Bone marrow (tissue), 2 donors: ENCODE data around the gene OR52H1.
"Not testable (repeated sequence)": the region's sequence is repeated elsewhere in the genome, so short reads cannot be mapped to it uniquely, and the experiment has no call there.

ENCODE experiments used
- DNase-seq, 2 donors: peaks; one replicate each; lab custom pipeline; 2025; lab: John Stamatoyannopoulos, UW

The OR52H1 gene

DNA sequence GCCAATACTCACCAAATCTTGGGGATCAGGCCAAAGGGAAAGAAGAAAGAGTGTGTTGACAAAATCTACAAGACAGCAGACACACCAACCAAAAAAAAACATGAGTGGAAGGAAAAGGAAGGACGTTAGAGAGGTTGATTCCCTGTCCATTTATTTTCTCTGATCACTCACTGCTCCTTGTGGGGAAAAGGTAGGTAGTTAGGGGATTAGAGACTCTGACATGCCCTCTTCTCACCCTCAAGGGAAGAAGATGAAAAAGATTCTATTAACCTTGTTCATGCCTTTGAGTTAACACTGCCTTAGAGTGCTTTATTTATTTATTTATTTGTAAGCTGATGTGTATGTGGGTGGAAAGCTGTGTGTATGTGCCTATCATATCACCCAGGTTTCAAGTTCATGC, at the start of gene OR52H1:
Gene OR52H1 (minus strand): TSS at position 101 of the 400 bp plus-strand sequence. CDS start 3,035 bp downstream, outside the sequence.
- DNase-seq = no peak

DNA sequence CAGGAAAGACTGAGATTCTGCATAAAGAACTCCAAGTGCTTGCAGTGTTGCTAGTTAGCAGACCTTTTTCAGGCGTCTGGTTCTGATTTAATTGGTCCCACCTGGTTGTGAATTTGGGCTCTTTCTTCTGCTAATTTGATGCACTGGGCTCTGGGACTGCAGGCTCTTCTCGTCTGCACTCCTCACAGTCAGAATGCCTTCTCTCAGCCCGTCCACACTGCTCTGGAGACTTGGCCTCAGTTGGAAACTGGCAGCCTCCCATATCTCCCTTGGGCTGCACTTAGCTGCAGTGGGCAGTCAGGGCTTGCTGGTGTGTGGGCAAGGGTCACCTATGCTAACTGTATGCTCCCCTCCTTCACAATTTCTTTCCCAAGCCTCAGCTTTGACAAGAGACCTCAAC, 49.6 kb upstream of the OR52H1 start:
- DNase-seq = no peak

DNA sequence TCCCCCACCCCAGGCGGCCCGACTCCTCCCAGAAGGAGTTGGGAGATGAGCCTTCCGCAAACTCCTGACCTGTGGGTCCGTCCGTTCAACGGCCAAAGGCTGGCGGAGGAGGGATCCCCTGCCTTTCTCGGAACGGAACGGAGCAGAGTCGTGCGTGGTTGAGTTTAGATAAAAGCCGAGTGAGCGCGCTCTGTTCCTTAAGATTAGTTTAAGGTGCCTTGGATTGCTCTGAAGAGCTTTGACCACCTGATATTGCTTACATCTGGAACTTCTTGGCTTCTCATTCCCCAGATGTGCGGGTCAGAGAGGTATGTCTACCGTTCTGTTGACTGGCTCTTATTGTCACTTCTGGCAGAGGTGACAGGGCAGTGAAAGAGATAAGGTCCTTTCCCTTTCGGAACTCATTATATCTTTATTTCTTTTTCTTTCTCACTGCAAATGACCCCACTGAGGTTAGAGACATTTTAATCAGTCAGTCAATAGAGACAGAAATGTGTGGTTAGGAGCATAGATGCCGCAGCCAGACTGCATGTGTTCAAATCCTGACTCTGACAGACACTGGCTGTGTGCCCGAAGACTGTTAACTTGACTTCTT, 48.4 kb upstream of the OR52H1 start, which contains the start of gene TRIM6:
Gene TRIM6 (plus strand): TSS at position 31 of the 595 bp plus-strand sequence. CDS start 261 bp downstream, at position 292.
- DNase-seq = no peak

DNA sequence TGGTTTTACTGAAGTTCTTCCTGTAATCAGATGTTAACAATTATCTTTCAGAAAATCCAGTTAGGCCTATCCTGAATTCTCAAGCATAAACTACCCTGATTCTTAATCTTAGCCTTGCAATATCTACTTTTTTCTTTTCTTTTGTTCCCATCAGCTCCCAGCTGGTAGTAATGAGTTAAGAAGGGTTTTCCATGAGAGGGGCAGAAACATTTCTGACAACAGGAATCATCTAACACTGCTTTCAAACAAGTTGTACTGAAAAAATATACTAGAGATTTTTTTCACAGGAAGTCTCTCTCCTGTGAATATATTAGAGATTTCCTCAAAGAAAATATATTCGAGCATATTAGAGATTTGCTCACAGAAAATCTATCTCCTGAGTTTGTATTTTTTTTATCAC, 44.8 kb upstream of the OR52H1 start:
- no peak for DNase-seq

DNA sequence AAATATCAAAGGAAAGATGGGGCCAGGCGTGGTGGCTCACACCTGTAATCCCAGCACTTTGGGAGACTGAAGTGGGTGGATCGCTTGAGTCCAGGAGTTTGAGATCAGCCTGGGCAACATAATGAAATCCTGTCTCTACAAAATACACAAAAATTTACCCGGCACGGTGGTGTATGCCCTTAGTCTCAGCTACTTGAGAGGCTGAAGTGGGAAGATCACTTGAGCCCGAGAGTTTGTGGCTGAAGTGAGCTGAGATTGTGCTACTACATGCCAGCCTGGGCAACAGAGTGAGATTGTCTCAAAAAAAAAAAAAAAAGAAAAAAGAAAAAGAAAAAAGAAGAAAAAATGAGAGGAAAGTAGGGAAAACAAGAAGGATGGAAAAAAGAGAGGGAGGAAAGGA, 44.3 kb upstream of the OR52H1 start:
- no peak for DNase-seq

DNA sequence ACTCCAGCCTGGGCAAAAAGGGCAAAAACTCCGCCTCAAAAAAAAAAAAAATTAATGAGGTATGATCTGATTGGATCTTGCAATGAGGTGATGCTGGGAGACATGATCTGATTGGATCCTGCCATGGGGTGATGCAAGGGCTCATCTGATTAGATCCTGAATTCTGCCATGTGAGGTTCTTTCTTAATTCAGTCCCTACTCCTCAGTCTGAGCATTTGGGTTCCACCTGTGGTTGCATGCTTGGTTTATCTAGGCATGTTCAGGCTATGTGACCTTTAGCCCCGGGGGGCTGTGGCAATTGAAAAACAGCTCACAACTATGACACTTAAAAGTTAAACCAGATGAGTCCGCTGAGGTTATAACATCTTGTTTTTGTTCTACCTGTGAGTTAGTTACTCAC, 43.3 kb upstream of the OR52H1 start:
- DNase-seq = no peak

DNA sequence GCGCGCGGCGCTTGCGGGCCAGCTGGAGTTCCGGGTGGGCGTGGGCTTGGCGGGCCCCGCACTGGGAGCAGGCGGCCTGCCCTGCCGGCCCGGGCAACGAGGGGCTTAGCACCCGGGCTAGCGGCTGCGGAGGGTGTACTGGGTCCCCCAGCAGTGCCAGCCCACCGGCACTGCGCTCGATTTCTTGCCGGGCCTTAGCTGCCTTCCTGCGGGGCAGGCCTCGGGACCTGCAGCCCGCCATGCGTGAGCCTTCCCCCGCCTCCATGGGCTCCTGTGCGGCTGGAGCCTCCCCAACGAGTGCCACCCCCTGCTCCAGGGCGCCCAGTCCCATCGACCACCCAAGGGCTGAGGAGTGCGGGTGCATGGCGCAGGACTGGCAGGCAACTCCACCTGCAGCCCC, 41.6 kb upstream of the OR52H1 start:
- DNase-seq = not testable (repeated sequence)

DNA sequence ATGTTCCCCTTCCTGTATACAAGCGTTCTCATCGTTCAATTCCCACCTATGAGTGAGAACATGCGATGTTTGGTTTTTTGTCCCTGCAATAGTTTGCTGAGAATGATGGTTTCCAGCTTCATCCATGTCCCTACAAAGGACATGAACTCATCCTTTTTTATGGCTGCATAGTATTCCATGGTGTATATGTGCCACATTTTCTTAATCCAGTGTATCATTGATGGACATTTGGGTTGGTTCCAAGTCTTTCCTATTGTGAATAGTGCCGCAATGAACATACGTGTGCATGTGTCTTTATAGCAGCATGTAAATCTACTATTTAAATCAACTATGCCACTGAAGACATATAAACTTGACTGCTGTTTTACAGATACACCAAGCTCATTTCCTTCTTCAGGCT, 36.1 kb upstream of the OR52H1 start:
- DNase-seq = not testable (repeated sequence)

DNA sequence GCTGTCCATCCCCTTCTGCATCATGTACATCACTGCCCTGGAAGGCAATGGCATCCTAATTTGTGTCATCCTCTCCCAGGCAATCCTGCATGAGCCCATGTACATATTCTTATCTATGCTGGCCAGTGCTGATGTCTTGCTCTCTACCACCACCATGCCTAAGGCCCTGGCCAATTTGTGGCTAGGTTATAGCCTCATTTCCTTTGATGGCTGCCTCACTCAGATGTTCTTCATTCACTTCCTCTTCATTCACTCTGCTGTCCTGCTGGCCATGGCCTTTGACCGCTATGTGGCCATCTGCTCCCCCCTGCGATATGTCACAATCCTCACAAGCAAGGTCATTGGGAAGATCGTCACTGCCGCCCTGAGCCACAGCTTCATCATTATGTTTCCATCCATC, 32.7 kb upstream of the OR52H1 start:
- no peak for DNase-seq

DNA sequence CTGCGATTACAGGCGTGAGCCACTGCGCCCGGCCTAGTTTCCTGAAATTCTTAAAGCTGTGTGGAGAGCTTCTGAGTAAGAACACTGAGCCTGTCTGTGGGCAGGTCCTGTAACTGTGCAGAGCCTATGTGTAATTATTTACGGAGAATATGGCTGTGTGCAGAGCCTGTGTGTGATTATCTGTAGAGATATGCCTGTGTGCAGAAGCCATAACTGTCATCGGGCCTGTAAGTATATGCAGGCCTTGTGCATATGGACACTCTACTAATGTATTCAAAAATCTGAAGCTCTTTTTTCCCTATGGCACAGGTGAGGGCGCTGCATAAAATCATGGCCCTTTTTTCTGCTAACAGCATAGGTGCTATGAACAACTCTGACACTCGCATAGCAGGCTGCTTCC, 32.2 kb upstream of the OR52H1 start, which contains the start of gene OR52B6:
Gene OR52B6 (plus strand): TSS at position 301 of the 400 bp plus-strand sequence. CDS start 0 bp downstream, at position 301.
- no peak for DNase-seq

DNA sequence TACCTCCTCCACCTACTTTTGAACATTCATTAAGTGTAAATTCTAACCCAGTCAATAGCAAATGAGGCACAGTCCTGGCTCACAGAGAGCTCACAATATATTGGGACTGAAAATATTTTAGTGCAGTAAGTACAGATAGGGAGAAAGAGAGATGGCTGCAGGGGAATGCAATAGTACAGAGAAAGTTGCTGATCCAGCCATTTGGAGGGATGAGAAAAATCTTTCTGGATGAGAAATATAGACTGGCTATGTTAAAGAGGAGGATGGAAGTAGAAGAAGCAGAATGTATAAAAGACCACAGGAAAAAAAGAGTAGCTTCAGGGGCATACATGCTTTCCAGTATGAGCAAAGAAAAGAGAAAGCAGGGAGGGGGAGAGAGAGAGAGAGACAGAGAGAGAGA, 28.8 kb upstream of the OR52H1 start:
- no peak for DNase-seq

DNA sequence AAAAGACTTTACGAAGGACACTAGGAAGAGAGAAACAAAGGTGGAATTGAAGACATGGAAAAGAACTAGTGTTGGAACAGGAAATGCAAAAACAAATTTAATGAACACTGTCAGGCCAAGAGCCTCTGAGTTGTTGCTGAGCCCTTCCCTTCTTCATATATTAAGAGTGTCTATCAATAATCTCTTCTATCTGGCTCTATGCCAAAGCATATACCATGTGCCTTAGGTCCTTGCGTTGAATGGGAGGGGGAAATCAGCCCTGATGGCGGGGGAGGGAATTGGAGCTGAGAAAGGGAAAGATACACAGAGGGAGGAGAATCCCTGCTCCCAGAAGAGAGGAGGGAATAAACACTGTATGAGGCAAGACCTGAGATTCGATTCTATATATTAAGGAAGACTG, 26.8 kb upstream of the OR52H1 start:
- no peak for DNase-seq

DNA sequence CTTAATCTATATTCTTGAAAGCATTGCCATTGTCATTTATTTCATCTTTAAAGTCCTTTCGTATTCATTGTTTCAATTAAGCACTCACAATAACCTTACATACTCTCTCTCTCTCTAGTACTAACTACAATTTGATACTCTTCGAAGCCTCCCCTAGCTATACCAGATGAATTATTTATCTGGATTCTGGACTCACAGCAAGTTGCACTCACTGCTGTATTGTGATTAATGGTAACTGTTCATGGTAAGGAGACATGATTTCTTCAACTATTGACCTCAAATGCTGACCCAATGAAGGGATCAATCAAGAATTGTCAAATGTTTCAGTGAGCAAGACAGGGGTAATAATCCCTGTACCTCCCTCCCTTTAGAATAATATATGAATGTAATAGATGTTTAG, 26.3 kb upstream of the OR52H1 start:
- no peak for DNase-seq

DNA sequence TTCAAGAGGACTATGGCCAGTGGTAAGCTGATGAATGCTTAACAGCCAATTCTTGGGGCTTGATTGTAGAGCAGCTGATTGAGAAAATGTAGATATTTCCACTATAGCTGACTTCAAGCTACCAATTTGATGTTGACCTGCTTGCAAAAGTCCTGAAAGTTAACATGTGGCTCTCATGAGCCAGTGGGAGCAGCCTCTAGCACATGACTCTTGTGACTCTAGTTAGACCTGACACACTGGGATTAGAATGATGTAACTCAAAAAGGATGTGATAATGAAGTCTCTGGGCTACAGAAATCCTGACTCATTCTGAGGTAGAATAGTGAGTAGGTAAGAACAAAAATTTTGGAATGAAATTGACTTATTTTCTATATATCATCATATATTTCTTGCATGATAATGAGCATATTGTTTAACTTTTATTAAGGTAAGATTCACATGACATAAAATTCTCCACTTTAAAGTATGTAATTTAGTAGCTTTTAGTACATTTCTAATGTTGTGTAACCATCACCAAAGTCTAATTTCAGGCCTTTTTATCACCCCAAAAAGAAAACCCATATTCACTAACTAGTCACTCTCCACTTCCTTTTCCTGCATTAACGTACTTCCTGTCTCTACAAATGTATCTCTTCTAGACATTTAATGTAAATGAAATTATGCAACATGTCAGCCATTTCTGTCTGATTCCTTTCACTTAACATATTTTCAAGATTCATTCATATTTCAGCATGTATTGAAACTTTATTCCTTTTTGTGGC, 16.1 kb upstream of the OR52H1 start:
- DNase-seq = no peak

DNA sequence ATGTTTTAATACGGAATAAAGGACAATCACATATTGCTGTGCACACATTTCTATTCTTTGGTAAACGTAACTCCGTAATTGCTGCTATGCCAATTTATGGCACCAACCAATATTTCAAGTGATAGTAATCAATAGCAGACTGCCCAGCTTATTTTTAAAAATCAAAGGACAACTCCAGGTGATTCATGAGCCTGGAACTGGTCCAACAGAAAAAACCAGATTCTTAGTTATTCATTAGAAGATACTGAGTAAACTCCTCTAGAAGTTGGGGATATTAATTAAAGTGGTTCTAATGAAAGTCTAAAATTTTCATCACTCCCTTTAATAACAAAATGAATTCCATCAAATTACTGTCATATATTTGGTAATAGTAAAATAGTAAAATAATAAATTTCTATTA, 9.4 kb upstream of the OR52H1 start:
- DNase-seq = no peak

DNA sequence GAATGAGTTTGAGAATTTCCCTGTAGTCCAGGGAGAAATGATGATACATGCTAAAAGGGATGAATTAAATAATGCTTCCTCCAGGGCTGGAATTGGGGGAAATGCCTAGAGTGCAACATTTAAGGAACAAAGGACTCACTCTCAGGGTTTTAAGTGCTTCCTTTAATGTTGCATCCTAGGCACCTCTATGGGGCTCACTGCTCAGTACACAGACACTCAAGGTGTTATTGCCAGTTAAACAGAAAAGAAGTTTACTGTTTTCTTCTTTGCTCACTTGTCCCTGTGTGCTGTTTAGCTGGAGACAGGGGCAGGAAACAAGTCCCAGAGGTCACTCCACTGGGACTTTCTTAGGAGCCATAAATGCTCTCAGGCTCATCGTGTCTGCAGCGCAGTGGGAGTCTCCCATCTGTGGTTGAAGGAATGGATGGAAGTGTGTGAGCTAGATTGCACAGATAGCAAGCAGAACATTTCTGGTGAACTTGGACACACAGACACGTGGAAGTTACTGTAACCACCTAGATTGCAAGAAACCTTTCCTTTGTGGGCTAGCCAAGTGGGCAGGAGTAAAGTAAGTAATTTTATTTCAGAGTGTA, 8.4 kb upstream of the OR52H1 start:
- DNase-seq = no peak

DNA sequence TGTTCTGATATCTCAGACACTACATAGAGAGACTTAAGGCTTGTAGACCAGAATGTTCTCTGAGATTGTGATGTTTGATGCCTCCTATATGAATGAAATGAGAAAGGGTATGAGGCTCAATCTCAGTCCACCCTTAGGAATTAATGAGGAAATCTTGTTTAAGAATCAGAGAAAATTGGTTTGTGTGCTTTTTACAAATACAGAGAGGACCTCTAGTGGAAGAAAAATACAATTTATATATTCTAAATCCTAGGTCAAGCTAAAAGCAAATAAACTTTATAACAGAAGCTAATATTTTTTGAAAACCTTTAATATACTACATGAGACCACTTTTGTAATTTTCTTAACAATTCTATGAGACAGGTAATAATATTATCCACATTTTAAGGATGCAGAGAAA, 5.0 kb upstream of the OR52H1 start:
- DNase-seq = no peak

DNA sequence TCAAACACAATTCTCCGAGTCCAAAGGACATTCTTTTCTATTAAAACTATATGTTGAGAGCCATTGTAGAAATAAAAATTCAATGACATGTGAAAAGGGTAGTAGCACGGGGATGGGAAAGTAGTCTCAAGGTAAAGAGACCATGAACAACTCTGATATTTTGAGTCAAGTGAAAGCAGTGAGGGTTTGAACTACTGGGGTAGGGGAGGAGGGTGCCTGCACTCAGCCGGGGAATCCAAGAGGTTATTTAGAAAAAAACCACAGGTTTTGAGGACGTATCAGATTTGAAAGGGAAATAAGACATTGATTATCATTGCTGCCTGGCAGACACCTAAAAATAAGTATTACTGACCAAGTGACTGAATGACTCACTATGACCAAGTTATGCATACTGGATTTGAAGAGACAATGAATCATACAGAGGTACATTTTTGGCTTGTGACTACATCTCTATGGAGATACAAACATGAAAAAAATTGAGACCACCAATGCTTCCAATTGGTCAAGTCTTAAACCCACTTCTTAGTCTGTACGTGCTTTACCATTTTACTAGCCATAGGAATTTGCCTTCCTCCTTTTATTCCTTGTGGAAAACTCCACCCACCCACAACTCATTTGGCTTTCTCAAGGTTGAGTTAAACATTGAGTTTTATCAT, 2.2 kb upstream of the OR52H1 start:
- DNase-seq = no peak

DNA sequence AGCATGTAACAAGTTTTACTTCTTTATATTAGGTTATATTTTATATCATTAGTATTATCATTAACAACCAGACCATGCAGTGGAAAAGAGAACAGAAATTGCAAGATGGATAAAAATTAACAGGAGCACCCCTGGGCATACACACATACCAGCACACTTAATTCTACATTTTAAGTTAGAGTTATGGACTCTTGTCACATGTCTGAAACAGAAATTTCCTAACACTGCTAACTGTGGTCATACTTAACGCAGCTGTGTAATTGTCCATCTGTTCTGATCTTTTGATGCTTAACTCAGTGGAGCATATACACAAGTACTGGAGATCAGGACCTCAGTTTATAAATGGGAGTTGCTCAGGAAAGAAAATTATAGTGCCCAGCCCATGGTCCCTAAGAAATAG, 358 bp downstream of the OR52H1 start:
- DNase-seq = no peak

DNA sequence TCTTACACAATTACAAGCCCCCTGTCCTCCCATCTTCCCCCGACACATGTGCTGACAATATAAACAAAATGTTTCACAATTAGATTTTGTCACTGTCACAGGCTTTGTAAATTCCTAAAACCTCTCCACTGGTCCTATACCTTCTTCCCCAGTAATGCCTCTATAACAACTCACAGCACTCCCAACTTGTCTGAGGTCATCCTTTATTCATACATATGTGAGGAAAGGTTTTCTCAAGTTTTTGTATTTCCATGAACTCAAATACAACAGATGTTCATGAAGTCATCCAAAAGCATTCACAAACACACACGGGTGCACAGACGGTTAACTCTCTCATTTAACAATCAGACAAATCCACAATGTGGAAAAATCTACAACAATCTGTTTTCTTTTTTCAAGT, 1.9 kb downstream of the OR52H1 start:
- no peak for DNase-seq

DNA sequence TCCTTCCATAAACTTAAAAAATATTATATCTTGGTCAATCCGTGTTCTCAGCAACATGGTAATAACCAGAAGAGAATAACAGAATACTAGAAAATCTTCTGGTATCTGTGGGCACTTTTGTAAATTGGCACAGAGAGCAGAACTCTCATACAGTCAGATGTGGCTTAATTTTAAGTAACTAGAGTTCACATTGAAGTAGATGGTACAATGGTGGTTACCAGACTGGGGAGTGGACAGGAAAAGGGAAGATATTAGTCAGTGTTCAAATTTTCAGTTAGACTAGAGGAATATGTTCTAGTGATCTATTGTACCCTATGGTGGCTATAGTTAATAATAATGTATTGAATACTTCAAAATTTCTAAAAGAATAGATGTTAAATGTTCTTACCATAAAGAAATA, 6.9 kb downstream of the OR52H1 start:
- DNase-seq = no peak

DNA sequence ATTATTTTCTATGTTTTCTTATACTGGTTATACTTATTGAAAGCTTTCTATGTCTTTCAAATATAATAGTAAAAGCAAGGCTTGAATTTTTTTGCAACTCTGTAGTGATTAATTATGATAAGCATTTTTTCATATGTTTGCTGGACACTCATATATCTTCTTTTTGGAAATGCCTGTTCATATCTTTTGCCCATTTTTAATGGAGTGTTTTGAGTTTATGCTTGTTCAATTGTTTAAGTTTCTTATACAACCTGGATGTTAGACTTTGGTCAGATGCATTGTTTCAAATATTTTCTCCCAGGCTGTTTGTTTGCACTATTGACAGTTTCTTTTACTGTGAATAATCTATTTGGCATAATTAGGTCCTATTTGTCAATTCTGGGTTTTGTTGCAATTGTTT, 11.9 kb downstream of the OR52H1 start:
- DNase-seq = no peak

DNA sequence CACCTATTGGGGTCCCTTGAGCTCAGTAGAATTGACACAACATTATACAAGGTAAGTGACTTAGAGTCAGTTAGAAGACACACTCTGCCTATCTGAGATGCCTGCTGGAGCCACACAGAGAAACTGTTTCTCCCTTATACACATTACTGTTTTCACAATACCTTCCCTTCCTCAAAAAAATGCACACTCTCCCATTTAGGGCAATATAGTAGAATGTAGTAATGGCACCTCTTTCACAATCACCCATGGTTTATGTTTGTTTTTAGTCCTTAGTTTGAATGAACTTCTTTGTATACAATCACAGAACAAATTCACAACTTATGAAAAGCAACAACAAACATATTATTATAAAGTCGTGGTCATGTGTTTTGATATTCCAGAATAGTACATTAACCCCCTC, 14.3 kb downstream of the OR52H1 start:
- no peak for DNase-seq
